HG03196 (cell line): Measurements from ENCODE around the gene TENT5C.

Source experiments
- ATAC-seq: cut with Tn5 transposase; IDR thresholded peaks from one replicate; pipeline ENCODE4 v1.9.1; 2021; ENCODE audit not compliant: unreplicated experiment

TENT5C gene

DNA sequence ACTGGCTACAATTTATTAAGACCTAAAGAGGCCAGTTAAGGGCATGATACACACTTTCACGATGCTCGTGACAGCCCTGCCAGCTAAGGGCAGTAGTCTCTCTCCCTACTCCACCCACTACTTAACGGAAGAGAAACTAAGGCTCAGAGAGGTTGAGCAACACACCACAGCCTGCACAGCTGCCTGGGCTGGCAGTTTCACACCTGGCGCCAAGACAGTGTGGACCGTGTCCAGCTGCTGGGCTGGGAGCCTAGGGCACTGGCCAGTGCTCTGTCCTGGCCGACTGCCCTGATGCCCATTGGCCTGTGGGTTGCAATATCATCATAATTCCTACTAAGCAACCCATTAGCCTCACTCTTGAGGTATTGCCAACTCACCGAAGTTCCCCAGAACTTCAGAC, 27.6 kb downstream of the TENT5C start:
- ATAC-seq = no peak

DNA sequence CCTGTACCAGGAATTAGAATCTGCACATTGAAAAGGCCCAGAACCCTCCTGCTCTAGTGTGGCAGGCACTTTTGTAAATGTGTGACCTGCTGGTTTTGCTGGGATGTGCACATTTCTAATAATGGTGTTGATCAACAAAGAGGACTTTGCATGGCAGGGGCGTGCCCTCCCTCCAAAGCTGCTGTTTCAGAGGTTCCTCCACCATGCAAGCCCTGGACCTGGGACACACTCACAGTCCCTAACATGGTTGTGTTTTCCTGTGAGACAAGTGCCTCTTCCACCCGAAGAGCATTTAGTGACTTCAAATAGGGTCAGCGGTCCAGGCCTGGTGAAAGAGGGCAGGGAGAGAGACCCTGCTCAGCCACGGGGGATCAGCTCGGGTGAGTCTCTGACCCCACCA, 28.1 kb downstream of the TENT5C start:
- no peak for ATAC-seq

DNA sequence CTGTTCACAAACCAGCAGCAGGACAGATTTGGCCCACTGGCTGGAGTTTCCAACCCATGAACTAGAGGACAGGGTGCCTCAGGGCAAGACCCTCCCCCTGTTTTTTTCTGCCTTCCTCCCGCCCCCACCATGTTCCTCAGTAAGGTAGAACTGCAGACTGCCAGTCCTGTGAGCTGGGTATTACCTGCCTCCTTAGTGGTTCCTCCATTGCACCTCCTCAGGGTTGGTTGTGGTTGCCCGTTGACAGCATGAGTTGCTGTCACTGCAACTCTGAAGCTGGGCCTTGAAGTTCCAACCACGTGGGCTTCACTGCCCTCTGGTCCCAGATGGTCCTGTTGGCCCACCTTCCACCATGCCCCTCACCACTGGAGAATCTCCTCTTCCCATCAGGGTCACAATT, 28.8 kb downstream of the TENT5C start:
- ATAC-seq = no peak

DNA sequence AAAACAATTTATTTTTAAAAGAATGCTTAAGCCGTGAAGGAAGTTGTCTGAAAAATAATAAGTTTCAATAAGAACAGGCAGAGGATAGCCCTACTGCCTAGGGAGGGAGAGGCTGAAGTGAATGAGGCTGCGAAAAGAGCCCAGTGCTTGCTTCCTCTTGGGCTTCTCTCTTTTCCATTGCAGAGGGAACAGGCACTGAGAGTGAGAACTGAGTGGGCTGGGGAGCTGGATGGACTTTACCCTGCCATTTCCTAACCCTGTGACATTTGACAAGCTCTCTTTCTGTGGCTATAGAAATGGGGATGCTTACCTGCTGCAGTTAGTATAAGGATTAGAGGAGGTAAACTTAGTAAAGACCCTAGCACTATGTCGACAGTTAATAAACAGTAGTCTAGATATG, 30.0 kb downstream of the TENT5C start:
- ATAC-seq = no peak

DNA sequence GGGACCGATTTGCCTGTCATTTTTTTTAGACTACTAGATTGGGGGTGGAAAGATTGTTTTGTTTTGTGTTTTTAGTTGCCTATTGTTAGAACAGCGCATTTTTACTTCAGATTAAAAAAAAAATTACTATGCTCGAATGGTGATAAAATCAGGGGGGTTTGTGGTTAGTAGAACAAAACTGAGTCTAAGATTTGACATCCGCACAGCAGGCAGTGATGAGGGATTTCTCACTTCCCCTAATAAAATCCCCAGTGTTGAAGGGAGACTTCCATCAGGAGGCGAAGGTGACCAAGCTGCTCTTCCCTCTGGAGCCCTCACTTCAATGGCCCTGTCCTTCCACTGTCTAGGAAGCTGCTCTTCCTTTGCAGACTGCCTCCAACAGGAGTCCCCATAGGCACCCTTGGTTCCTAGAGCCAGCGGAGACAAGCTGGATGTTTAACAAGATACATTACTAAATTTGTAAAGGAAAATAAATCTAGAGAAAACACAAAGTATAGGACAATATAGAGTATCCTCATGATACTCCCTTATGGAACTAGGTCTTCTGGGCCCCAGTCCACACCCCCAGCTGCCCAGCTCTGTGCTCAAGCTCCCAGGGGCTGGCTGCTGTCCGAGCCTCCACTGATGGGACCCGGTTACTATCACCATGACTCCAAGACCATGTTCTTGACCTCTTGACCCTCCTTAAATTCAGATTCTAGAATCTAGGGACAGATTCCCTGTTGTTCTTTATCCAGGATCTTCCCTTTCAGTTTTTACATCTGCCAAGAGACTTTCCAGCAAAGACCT, 31.0 kb downstream of the TENT5C start:
- no peak for ATAC-seq

DNA sequence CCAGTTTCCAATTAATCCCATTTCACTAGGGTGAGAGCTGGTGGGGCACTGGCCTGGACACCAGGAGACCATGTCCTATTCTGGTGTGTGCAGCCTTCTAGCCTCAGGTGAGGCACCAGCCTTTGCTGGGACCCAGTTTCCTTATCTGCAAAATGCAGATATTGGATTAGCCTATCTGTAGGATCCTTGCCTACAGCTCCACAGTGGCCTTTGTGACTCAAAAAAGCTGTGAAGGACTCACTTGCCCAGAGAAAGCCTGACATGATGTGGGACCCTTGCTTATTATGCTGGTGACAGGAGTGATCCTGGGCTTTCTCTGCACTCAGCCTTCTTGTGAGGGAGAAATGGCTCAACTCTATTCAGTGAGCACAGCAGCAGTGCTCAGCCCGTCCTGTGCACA, 32.3 kb downstream of the TENT5C start:
- no peak for ATAC-seq

DNA sequence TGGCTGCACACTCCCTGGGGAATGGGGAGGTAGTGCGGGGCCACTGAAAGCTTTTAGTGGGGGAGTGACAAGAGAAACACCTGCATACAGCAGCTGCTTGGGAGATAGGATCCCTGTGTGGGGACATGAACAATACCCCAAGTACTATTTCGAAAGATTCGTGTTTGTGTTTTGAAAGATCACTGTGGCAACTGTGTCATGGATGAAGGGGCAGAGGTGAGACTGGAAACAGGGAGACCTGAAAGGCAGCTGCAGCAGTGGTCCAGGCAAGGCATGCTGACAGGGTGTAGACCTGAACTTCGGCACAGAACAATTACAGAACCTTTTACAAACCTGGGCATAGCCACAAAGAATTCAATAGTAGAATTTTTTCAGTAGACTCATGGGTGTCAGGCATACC, 32.9 kb downstream of the TENT5C start:
- no peak for ATAC-seq

DNA sequence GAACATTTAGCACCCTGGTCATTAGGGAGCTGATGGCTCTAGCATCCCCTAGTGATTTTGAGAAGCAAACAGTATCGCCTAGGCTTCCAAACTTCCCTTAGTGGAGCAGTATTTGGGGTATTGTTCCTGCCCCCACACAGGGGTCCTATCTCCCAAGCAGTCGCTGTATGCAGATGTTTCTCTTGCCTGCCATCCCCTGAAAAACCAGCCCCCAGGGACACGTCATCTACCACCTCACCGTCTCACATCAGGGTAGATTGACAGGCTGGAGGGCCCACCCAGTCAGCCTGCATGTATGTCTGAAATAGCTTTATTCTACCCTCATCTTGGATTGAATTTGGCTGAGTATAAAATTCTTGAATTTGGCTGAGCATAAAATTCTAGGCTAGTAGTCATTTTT, 33.9 kb downstream of the TENT5C start:
- ATAC-seq = no peak

DNA sequence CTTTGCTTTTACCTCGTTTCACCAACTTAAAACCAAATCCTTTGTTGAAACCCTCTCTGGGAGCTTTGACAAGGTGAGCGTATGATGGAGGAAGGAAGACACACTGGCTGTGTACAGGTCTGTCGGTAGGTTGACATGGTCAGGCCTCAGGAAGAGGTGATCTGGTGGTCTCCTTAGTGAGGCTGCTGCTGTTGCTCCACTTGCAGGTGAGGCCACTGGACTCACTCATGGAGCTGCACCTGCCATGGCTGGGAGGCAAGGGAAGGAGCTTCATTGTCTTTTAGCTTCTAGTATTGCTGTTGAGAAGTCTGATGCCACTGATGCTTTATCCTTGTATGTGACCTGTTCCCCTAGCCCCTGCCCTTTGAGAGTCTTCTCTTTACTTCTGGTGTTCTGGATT, 35.7 kb downstream of the TENT5C start:
- no peak for ATAC-seq

DNA sequence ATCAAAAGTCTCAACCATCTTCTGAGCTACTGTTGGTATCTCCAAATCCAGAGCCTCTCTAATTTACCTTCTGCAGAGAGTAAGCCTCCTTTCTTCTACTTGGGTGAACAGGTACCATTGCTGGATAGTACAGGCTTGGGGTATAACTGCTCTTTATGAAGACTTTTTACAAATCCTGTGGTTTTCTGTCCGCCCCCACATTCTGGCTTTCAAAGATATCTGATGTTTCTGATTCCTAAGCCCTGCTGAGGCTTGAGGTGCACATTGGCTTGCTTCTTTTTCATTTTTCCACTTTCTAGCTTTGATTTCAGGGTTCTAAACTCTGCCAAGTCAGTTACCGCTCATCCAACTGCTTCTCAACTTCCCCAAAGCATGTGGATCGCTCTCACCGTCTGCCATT, 37.1 kb downstream of the TENT5C start:
- no peak for ATAC-seq

DNA sequence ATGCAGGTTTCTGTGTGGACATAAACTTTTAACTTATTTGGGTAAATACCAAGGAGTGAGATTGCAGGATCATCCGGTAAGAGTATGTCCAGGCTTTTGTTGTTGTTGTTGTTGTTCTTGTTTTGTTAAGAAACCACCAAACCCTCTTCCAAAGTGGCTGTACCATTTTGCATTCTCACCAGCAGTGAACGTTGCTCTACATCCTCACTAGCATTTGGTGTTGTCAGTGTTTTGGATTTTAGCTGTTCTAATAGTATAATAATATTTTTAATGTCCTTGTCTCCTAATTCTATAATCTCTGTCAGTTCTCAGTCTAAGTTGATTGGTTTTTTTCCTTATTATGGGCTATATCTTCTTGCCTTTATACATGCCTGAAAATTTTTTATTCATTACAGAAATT, 37.8 kb downstream of the TENT5C start:
- no peak for ATAC-seq

DNA sequence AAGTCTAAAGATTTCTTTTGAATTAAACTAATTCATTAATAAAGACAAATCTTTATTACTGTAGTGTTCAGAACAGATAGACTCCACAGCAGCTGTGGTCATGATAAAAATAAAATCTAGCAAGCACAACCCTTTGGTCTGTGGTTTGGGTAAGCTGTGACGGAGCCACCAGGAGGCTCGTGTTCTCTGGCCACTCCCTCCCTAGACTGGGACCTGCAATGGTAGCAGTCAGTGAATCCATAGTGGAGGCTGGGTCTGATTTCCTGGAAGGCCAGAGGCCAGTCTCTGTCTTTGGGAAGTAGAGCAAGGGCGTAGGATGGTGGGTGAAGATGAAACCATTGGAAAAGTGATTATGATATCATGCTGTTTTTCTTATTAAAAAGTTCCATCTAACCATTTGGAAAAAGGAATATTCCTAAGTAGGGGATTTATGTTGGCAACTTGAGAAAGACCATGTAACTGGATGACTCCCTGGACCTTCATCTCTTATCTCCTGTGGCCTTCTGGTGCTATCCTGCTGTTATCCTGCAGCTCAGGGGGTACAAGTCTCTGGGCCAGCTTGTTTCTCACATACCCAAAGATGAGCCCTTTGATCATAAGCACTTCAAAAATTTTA, 39.0 kb downstream of the TENT5C start:
- no peak for ATAC-seq

DNA sequence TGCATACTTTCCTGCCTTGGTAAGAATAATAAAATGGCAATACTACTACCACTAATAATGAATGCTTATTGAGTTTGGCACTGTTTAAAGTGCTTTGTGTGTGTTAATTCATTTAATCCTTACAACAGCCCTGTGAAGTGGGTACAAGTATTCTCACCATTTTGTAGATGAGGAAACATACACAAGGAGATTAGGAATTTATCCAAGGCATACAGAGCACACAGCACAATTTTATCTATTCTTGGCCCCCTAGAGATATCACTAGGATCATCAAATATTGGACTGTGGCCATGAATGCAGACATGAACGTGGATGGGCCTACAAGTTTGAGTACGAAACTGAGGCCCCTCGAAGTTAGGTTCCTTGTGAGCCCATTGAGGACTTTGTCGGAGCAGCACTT, 39.5 kb downstream of the TENT5C start:
- ATAC-seq = no peak

DNA sequence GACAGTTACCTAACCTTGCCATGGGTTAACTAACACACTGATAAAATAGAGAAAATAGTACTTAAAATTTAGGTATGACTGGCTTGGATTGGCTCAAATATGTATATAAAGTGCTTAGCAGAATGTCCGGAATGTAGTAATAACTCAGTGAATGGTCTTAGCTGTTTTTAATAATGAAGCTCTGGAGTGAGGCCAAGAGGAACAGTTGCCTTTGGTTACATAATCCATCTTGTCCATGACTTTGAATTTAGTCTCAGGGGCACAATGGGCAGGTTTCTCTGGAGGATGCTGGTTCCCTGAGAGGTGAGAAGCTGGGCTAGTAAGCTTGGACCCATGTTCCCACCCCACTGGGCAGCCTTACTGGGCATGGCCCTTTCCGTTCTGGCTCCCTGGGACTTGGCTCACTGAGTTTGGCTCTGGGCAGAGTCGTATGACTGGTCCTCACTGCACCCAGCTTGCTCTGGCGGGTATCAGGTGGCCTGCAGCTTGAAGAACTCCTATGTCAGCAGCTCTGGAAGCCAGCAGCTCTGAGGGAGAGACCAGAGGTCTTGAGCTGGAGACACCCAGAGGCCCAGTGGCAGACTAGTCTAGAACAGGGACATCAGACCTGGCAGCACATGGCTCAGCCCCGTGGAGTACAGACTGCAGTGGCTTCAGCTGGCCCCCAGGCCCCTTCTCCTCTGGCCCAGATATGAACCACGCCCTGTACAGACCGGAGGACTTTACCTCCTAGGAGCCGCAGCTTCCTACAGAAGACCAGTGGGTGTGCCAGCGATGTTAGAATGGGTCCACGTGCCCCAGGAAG, 40.4 kb downstream of the TENT5C start:
- no peak for ATAC-seq

DNA sequence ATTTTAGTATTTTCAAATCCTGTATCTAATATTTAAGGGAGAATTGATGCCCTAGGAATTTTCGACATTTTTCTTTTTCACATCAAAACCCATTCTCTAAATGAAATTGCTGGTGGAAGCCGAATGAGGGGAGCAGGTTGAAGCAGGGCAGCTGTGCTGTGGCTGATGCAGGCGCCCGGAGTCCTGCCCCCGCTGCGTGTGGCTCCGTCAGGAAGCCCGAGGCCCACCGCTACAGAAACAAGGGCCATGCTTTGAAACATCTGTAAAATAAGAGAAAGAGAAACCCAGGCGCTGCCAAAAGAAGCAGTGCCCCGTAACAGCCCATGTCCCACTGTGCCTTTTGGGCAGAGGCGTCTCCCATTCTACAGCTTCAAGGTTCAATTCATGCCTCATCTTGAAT, 41.1 kb downstream of the TENT5C start:
- ATAC-seq = no peak

DNA sequence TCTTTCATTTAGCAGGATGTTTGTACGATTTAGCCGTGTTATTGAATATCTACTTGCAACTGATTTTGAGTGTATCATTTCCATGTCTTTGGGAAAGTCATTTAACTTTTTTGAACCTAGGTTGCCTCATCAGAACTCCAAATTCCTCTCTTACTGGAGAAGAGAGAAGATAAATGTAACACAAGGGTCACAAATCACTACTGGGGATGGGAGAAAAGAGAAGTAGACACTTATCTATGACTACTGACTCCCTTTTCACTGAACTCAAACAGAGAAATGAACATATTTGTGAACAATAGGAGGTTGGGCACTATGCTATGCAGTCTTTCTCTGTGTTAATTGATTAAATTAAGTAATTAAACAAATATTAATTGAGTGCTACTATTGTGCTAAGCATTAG, 42.2 kb downstream of the TENT5C start:
- no peak for ATAC-seq

DNA sequence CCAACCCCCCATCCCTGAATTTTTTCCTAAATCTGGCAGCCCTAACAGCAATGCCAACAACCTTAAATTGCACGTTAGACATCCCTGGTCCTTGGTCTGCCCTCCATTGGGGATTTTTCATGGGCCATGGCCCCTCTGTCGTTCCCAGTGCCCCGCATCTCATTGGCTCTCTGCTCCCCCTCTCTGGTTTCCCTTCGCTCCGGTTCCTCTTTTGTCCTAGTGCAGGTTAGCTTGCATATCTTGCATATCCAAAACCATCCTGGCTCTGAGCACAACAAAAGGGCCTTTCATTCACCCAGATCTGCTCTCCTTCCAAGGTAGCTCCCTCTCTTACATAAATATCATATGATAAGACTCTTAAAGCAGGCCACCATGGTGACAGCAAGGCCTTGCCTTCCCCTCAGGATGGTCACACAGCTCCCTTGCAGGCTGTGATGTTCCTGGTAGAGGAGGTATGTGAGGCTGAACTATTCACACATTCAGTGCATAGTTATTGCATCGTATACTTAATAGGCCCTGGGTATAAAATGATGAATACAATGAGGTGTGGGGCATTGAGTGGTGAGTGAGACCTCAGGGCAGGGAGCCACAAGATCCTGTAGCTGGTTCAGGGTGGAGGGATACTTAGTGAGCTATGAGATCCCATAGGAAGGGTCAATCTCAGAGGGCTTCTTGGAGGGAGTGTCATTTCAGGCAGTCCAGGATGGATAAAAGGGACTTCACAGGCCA, 45.2 kb downstream of the TENT5C start:
- ATAC-seq = no peak

DNA sequence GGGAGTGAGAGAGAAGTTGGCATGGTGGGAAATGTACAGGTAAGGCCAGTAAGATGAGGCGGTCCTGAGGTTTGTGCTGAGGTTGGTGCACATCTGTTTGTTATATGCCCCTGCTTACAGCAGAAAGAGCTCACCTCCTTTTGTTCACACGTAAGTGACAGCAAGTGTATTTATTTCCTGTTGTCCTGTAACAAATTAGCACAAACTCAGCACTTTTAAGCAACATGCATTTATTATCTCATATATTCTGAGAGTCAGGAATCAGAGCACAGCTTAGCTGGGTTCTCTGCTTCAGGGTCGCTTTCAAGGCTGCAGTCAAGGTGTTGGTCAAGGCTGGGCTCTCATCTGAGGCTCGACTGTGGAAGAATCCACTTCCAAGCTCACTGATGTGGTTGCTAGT, 45.8 kb downstream of the TENT5C start:
- ATAC-seq = no peak

DNA sequence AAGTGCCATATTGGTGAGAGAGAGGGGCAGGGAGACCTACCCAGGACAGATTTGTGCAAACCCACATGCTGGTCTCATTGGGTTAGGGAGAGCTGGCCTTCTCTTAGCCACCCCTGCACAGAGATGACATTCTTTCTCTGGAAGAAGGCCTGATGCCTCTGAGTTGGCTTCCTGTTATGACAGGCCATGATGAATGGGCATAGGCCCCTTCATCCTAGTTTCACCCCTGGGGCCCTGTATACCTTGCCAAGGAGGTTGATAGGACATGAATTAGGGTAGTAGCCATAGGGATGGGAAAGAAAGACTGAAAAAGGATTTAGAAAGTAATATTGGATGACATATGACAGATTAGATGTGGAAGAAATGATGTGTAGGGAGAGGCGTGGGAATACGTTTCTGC, 46.6 kb downstream of the TENT5C start:
- no peak for ATAC-seq

DNA sequence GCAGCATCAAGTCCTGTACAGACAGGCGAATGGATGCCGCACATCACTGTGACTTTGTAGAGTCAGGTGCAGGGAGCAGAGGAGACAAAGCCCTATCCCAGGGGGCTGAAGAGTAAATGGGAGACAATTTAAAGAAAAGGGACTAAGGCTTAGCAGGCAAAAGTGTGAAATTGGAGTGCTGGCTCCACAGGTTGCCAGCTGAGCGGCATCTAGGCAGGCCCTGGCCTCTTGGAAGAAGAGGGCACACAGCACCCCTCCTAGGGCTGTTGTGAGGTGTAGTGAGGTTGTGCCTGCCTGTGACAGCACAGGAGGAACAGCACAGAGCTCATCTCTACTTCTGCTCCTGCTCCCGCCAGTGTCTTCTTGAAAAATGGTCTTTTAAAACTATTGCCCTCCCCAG, 47.3 kb downstream of the TENT5C start:
- ATAC-seq = no peak

DNA sequence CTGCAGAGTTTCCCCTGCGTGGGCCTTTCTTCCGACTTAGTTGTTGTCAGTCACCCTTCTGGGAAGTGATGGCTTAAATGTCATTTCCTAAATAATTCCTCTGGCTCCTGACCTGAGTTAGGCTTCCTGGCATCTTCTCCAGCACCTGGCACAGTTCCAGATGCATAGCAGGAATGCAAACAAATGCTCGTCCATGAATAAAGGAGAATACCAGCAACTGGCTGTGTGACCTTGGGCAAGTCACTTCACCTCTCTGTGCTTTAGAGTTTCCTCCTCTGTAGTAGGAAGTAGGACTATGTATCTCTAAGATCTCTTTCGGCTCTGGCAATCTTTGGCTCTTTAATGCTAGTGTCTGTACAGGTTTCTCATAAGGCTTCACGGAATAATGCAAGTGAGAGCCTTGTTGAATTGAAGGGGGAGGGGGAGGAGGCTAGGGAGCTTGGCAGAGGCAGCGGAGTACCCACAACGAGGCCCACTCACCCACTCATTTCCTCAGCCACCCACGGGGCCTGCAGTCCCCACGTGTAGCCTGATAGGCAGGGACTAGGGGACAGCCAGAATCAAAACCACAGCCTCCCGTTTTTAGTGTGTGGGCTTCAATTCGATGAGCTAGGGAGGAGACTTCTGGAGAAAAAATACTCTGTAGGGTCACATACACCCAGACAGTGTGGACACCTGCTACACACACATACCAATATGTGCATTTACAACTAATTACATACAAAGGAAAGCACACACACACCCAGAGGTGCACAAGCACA, 48.1 kb downstream of the TENT5C start:
- no peak for ATAC-seq
